Thoracic aorta (tissue), 2 donors: ENCODE measurements around the gene FKBP8. TPM values are rescaled to one million over a fixed set of nuclear protein-coding genes. Genes with fewer than 3 reads are reported as not detected.

Experiments
- ATAC-seq: fragments of 150-250 bp; one replicate; pipeline ENCODE4 v1.8.0; 2017; ENCODE audit warnings: low read depth; ENCODE audit not compliant: insufficient number of reproducible peaks, low FRiP score
- DNase-seq: peaks from one replicate; pipeline ENCODE4 v3.0.0-alpha.2; 2020; ENCODE audit warnings: low spot score
- H3K27ac ChIP-seq, 2 donors: fragments of 200-600 bp; sonication (generic); 1 replicate in 1 of 2; 2 replicates in 1 of 2; pipeline ENCODE4 v1.5.1; 2016; ENCODE audit warnings: mild to moderate bottlenecking in 2 of 2, moderate library complexity in 2 of 2
- H3K27me3 ChIP-seq: fragments of 200-600 bp; sonication (generic); replicated peaks from 2 replicates; pipeline ENCODE4 v1.6.0; 2016; ENCODE audit warnings: mild to moderate bottlenecking; ENCODE audit not compliant: insufficient read depth
- H3K36me3 ChIP-seq: fragments of 200-600 bp; sonication (generic); one replicate; pipeline ENCODE4 v1.5.1; 2016
- H3K4me1 ChIP-seq, 2 donors: fragments of 200-600 bp; sonication (generic); 1 replicate in 1 of 2; 2 replicates in 1 of 2; pipeline versions ENCODE4 v1.5.1 to v1.6.0; 2016; ENCODE audit warnings: low read depth in 2 of 2, mild to moderate bottlenecking in 1 of 2; ENCODE audit not compliant: control insufficient read depth in 1 of 2
- H3K4me3 ChIP-seq: fragments of 200-600 bp; sonication (generic); 2 replicates; pipeline ENCODE4 v1.5.1; 2016; ENCODE audit warnings: mild to moderate bottlenecking
- H3K9me3 ChIP-seq: fragments of 200-600 bp; sonication (generic); 2 replicates; pipeline ENCODE4 v1.5.1; 2016
- CTCF ChIP-seq: fragments of 200-600 bp; sonication (generic); IDR thresholded peaks from one replicate; pipeline ENCODE4 v1.5.1; 2019; ENCODE audit warnings: antibody characterized with exemption
- total RNA-seq, 2 donors: library from RNA; depleted of rRNA; stranded (reverse); fragments of >200 nt; gene quantifications; one replicate each; pipeline versions ENCODE4 v1.1.0 to v1.2.3, GENCODE V29; 2016

Gene FKBP8
- total RNA-seq, 2 donors from 2014 or later, result 237 to 446 TPM

- peaks cover 53 to 72% of the 10 kb centered on the region in 2 donors for H3K4me1 ChIP-seq
- DNase-seq, result no peak
These were observed 55.6 kb downstream of the FKBP8 start for GRCh38 chr19:18487576-18488402.

GRCh38 chr19:18486746-18487145 is 56.6 kb downstream of the FKBP8 start:
- Histone ChIP-seq H3K9me3 (no peaks in the 10 kb centered on the region), H3K4me3 (peak overlapping the region; percentile 39), H3K27ac (no peak overlapping the region), H3K4me1 (peaks cover 50 to 73% of the 10 kb centered on the region in 2 donors), H3K27me3 (no peaks in the 10 kb centered on the region), H3K36me3 (no peaks in the 10 kb centered on the region)
- ATAC-seq (no peak), DNase-seq (no peak)
- TF ChIP-seq CTCF, result no peak

More at GRCh38 chr19:18487576-18488402, 55.6 kb downstream of the FKBP8 start:
- H3K27me3 ChIP-seq, result no peaks in the 10 kb centered on the region
- H3K27ac ChIP-seq, result no peak overlapping the region
- no peak for TF ChIP-seq CTCF
- no peaks in the 10 kb centered on the region for H3K36me3 ChIP-seq
- ATAC-seq, result no peak
- H3K4me3 ChIP-seq, result no peak overlapping the region
- no peaks in the 10 kb centered on the region for H3K9me3 ChIP-seq

- no peaks in the 10 kb centered on the region for H3K9me3 ChIP-seq
- H3K4me3 ChIP-seq, result no peak overlapping the region
- H3K4me1 ChIP-seq, result peaks cover 61 to 88% of the 10 kb centered on the region in 2 donors
- ATAC-seq (no peak), DNase-seq (no peak)
- no peak for TF ChIP-seq CTCF
- H3K27me3 ChIP-seq, result no peaks in the 10 kb centered on the region
- H3K27ac ChIP-seq, result no peak overlapping the region
- no peaks in the 10 kb centered on the region for H3K36me3 ChIP-seq
These were observed 58.4 kb downstream of the FKBP8 start for GRCh38 chr19:18484992-18485391.

GRCh38 chr19:18483119-18483890 is 60.1 kb downstream of the FKBP8 start:
- Histone ChIP-seq H3K36me3 (no peaks in the 10 kb centered on the region), H3K4me3 (no peak overlapping the region), H3K9me3 (no peaks in the 10 kb centered on the region), H3K27me3 (no peaks in the 10 kb centered on the region), H3K27ac (no peak overlapping the region), H3K4me1 (peaks cover 69 to 89% of the 10 kb centered on the region in 2 donors)
- DNase-seq (no peak), ATAC-seq (no peak)
- no peak for TF ChIP-seq CTCF

Other genes starting within 250 kb of the FKBP8 start
- gene LSM4, start 220.5 kb downstream of the FKBP8 start, total RNA-seq, result 10 to 100 TPM; 74.8 to 90.2 TPM
- gene PGPEP1, start 203.0 kb downstream of the FKBP8 start, total RNA-seq, result 10 to 100 TPM; 23.7 TPM
- 10 to 100 TPM in 1 of 2 donors, 1 to 10 TPM in 1; 2.3 to 25.5 TPM for gene GDF15, start 157.4 kb downstream of the FKBP8 start, total RNA-seq
- gene LRRC25, start 146.0 kb downstream of the FKBP8 start, total RNA-seq, result 10 to 100 TPM; 18.7 to 30.3 TPM
- 10 to 100 TPM; 87.7 to 94.9 TPM for gene SSBP4, start 124.2 kb downstream of the FKBP8 start, total RNA-seq
- gene ISYNA1, start 105.4 kb downstream of the FKBP8 start, total RNA-seq, result 100 to 1,000 TPM in 1 of 2 donors, 10 to 100 TPM in 1; 60.9 to 143 TPM
- gene ELL, start 21.5 kb downstream of the FKBP8 start, total RNA-seq, result 10 to 100 TPM; 28.3 to 35.0 TPM
- 100 to 1,000 TPM in 1 of 2 donors, 10 to 100 TPM in 1; 99.6 to 174 TPM for gene KXD1, start 14.3 kb upstream of the FKBP8 start, total RNA-seq
- gene UBA52, start 28.3 kb upstream of the FKBP8 start, total RNA-seq, result 100 to 1,000 TPM; 306 to 438 TPM
- 10 to 100 TPM; 36.3 to 66.6 TPM for gene REX1BD, start 45.2 kb upstream of the FKBP8 start, total RNA-seq
- gene CRLF1, start 63.2 kb upstream of the FKBP8 start, total RNA-seq, result 1,000 to 10,000 TPM in 1 of 2 donors, 10 to 100 TPM in 1; 85.9 to 1,063 TPM
- gene TMEM59L, start 69.3 kb upstream of the FKBP8 start, total RNA-seq, result 1 to 10 TPM; 3.2 to 6.5 TPM
- 10 to 100 TPM; 11.2 to 24.5 TPM for gene KLHL26, start 93.5 kb upstream of the FKBP8 start, total RNA-seq
- 10 to 100 TPM in 1 of 2 donors, 1 to 10 TPM in 1; 8.7 to 11.2 TPM for gene CRTC1, start 140.1 kb upstream of the FKBP8 start, total RNA-seq
- gene COMP, start 247.7 kb upstream of the FKBP8 start, total RNA-seq, result 10 to 100 TPM; 16.9 to 29.8 TPM